Measurements from ENCODE around the gene SLC2A1. TPM values are rescaled to one million over a fixed set of nuclear protein-coding genes. Genes with fewer than 3 reads are reported as not detected.

SLC2A1 gene
- total RNA-seq, 1 donor from 2014 or later: 135 TPM

- H3K4me1 Mint-ChIP-seq: peaks cover 48% of the 10 kb centered on the region
- peak overlapping the region; percentile 45 for H3K4me3 Mint-ChIP-seq
- intact Hi-C loops (cut with micrococcal nuclease): no loop called here
- no peak overlapping the region for H3K27ac Mint-ChIP-seq
- H3K27me3 Mint-ChIP-seq: peaks cover 6% of the 10 kb centered on the region
- H3K9me3 Mint-ChIP-seq: no peaks in the 10 kb centered on the region
- DNase-seq: no peak
- H3K36me3 Mint-ChIP-seq (ENCODE audit: low read depth): peaks cover 24% of the 10 kb centered on the region
Measured at GRCh38 chr1:42960122-42960390, 1.4 kb upstream of the SLC2A1 start.

GRCh38 chr1:42957880-42958487, 684 bp downstream of the SLC2A1 start:
- intact Hi-C loops (cut with micrococcal nuclease): loop anchor here (1.0 to 5.0 kb wide), 4 partner anchors 13 to 276 kb away; partner anchors contain the start of gene YBX1
- H3K4me3 Mint-ChIP-seq: peak overlapping the region; percentile 95
- peaks cover 58% of the 10 kb centered on the region for H3K4me1 Mint-ChIP-seq
- peak; percentile 92 for DNase-seq
- H3K27me3 Mint-ChIP-seq: peaks cover 2% of the 10 kb centered on the region
- H3K9me3 Mint-ChIP-seq: no peaks in the 10 kb centered on the region
- H3K36me3 Mint-ChIP-seq (ENCODE audit: low read depth): peaks cover 42% of the 10 kb centered on the region
- H3K27ac Mint-ChIP-seq: peak overlapping the region; percentile 94

- Mint-ChIP-seq H3K4me3 (peak overlapping the region; percentile 95), H3K4me1 (peaks cover 60% of the 10 kb centered on the region), H3K36me3 (ENCODE audit: low read depth) (peaks cover 42% of the 10 kb centered on the region), H3K27me3 (peaks cover 2% of the 10 kb centered on the region), H3K27ac (peak overlapping the region; percentile 94), H3K9me3 (no peaks in the 10 kb centered on the region)
- intact Hi-C loops (cut with micrococcal nuclease): loop anchor here (1.0 to 5.0 kb wide), 2 partner anchors 12 to 275 kb away; partner anchors contain the start of gene YBX1
- DNase-seq: peak; percentile 79
Measured at GRCh38 chr1:42957229-42957879, 1.3 kb downstream of the SLC2A1 start.

- intact Hi-C loops (cut with micrococcal nuclease): loop anchor here (1.0 to 5.0 kb wide), 2 partner anchors 11 to 274 kb away; partner anchors contain the start of gene YBX1
- peaks cover 48% of the 10 kb centered on the region for H3K36me3 Mint-ChIP-seq (ENCODE audit: low read depth)
Measured at GRCh38 chr1:42956739-42957138, 1.9 kb downstream of the SLC2A1 start.

GRCh38 chr1:42955311-42956063, 3.2 kb downstream of the SLC2A1 start:
- no peaks in the 10 kb centered on the region for H3K9me3 Mint-ChIP-seq
- H3K4me1 Mint-ChIP-seq: peaks cover 66% of the 10 kb centered on the region
- peak overlapping the region; percentile 74 for H3K27ac Mint-ChIP-seq
- H3K36me3 Mint-ChIP-seq (ENCODE audit: low read depth): peaks cover 56% of the 10 kb centered on the region
- H3K4me3 Mint-ChIP-seq: peak overlapping the region; percentile 76
- peaks cover 2% of the 10 kb centered on the region for H3K27me3 Mint-ChIP-seq
- DNase-seq: peak; percentile 58
- intact Hi-C loops (cut with micrococcal nuclease): loop anchor here (5.0 kb wide), 1 partner anchor 273 kb away; the partner anchor contains the start of gene YBX1

More at GRCh38 chr1:42956739-42957138, 1.9 kb downstream of the SLC2A1 start:
- Mint-ChIP-seq H3K27me3 (peaks cover 2% of the 10 kb centered on the region), H3K4me3 (peak overlapping the region; percentile 95), H3K4me1 (peaks cover 64% of the 10 kb centered on the region), H3K9me3 (no peaks in the 10 kb centered on the region), H3K27ac (peak overlapping the region; percentile 94)
- DNase-seq: no peak

GRCh38 chr1:42953182-42954180, 5.2 kb downstream of the SLC2A1 start:
- H3K4me3 Mint-ChIP-seq: peak overlapping the region; percentile 76
- H3K4me1 Mint-ChIP-seq: peaks cover 70% of the 10 kb centered on the region
- H3K27me3 Mint-ChIP-seq: no peaks in the 10 kb centered on the region
- peak; percentile 59 for DNase-seq
- no peaks in the 10 kb centered on the region for H3K9me3 Mint-ChIP-seq
- H3K27ac Mint-ChIP-seq: peak overlapping the region; percentile 45
- intact Hi-C loops (cut with micrococcal nuclease): no loop called here
- peaks cover 62% of the 10 kb centered on the region for H3K36me3 Mint-ChIP-seq (ENCODE audit: low read depth)

- H3K36me3 Mint-ChIP-seq (ENCODE audit: low read depth): peaks cover 64% of the 10 kb centered on the region
- H3K27ac Mint-ChIP-seq: peak overlapping the region; percentile 45
- H3K9me3 Mint-ChIP-seq: no peaks in the 10 kb centered on the region
- H3K27me3 Mint-ChIP-seq: no peaks in the 10 kb centered on the region
- intact Hi-C loops (cut with micrococcal nuclease): no loop called here
- peak overlapping the region; percentile 76 for H3K4me3 Mint-ChIP-seq
- peak; percentile 82 for DNase-seq
- H3K4me1 Mint-ChIP-seq: peaks cover 80% of the 10 kb centered on the region
Measured at GRCh38 chr1:42952303-42953001, 6.2 kb downstream of the SLC2A1 start.

GRCh38 chr1:42951588-42951987, 7.1 kb downstream of the SLC2A1 start:
- H3K4me3 Mint-ChIP-seq: peak overlapping the region; percentile 76
- H3K9me3 Mint-ChIP-seq: no peaks in the 10 kb centered on the region
- peaks cover 82% of the 10 kb centered on the region for H3K4me1 Mint-ChIP-seq
- H3K27me3 Mint-ChIP-seq: no peaks in the 10 kb centered on the region
- DNase-seq: no peak
- peak overlapping the region; percentile 31 for H3K27ac Mint-ChIP-seq
- H3K36me3 Mint-ChIP-seq (ENCODE audit: low read depth): peaks cover 55% of the 10 kb centered on the region
- intact Hi-C loops (cut with micrococcal nuclease): no loop called here

GRCh38 chr1:42950116-42950481, 8.6 kb downstream of the SLC2A1 start:
- Mint-ChIP-seq H3K27me3 (no peaks in the 10 kb centered on the region), H3K27ac (peak overlapping the region; percentile 56), H3K36me3 (ENCODE audit: low read depth) (peaks cover 53% of the 10 kb centered on the region), H3K4me1 (peaks cover 85% of the 10 kb centered on the region), H3K4me3 (peak overlapping the region; percentile 74), H3K9me3 (no peaks in the 10 kb centered on the region)
- no peak for DNase-seq
- intact Hi-C loops (cut with micrococcal nuclease): no loop called here

- H3K4me1 Mint-ChIP-seq: peaks cover 86% of the 10 kb centered on the region
- H3K9me3 Mint-ChIP-seq: no peaks in the 10 kb centered on the region
- H3K27ac Mint-ChIP-seq: peak overlapping the region; percentile 83
- H3K27me3 Mint-ChIP-seq: no peaks in the 10 kb centered on the region
- intact Hi-C loops (cut with micrococcal nuclease): no loop called here
- H3K4me3 Mint-ChIP-seq: peak overlapping the region; percentile 74
- no peak for DNase-seq
- H3K36me3 Mint-ChIP-seq (ENCODE audit: low read depth): peaks cover 50% of the 10 kb centered on the region
Measured at GRCh38 chr1:42949312-42950115, 9.2 kb downstream of the SLC2A1 start.

GRCh38 chr1:42947965-42948732, 10.5 kb downstream of the SLC2A1 start:
- DNase-seq: no peak
- no peaks in the 10 kb centered on the region for H3K27me3 Mint-ChIP-seq
- H3K4me3 Mint-ChIP-seq: no peak overlapping the region
- H3K4me1 Mint-ChIP-seq: peaks cover 89% of the 10 kb centered on the region
- peak overlapping the region; percentile 56 for H3K27ac Mint-ChIP-seq
- H3K36me3 Mint-ChIP-seq (ENCODE audit: low read depth): peaks cover 44% of the 10 kb centered on the region
- H3K9me3 Mint-ChIP-seq: no peaks in the 10 kb centered on the region
- intact Hi-C loops (cut with micrococcal nuclease): no loop called here
